ENCODE results near the gene TSSK3.

- TF ChIP-seq CTCF (conservative IDR thresholded peaks at IDR 0.05; ENCODE audit: low read length), result no peak
- TF ChIP-seq EZH2phosphoT487 (IDR thresholded peaks at IDR 0.05; ENCODE audit: borderline replicate concordance), result no peak
These were observed 44.0 kb upstream of the TSSK3 start for GRCh38 chr1:32318127-32318869.
